WI38 (cell line): ENCODE measurements around the gene ERMN.

Source experiments
- H3K4me3 ChIP-seq: 2 replicates; pipeline ENCODE4 v1.5.1; 2011; ENCODE audit warnings: low read depth, mild to moderate bottlenecking, control low read depth, low read length
- TF ChIP-seq, protein P1 (sequence below): IDR thresholded peaks from 2 replicates; pipeline ENCODE4 v1.5.1; 2012; ENCODE audit warnings: low read depth, mild to moderate bottlenecking, control low read depth, low read length

ERMN gene

DNA sequence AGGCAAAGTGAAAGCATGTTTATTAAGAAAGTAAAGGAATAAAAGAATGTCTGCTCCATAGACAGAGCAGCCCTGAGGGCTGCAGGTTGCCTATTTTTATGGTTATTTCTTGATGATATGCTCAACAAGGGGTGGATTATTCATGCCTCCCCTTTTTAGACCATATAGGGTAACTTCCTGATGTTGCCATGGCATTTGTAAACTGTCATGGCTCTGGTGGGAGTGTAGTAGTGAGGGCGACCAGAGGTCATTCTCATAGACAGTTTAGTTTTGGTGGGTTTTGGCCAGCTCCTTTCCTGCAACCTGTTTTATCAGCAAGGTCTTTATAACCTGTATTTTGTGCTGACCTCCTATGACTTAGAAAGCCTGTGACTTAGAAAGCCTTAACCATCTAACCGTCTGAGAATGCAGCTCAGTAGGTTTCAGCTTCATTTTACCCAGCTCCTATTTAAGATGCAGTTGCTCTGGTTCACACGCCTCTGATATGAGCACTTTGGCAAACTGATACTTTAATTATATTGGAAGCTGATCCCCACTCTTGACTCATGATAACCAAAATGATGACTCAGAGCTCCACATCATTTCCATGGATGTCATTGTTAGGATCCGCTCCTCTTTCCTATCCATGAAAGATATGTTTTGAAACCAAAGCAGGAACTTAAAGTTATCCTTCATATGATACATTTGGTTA, 14.5 kb upstream of the ERMN start:
- no peak overlapping the region for H3K4me3 ChIP-seq
- TF ChIP-seq, protein P1, sequence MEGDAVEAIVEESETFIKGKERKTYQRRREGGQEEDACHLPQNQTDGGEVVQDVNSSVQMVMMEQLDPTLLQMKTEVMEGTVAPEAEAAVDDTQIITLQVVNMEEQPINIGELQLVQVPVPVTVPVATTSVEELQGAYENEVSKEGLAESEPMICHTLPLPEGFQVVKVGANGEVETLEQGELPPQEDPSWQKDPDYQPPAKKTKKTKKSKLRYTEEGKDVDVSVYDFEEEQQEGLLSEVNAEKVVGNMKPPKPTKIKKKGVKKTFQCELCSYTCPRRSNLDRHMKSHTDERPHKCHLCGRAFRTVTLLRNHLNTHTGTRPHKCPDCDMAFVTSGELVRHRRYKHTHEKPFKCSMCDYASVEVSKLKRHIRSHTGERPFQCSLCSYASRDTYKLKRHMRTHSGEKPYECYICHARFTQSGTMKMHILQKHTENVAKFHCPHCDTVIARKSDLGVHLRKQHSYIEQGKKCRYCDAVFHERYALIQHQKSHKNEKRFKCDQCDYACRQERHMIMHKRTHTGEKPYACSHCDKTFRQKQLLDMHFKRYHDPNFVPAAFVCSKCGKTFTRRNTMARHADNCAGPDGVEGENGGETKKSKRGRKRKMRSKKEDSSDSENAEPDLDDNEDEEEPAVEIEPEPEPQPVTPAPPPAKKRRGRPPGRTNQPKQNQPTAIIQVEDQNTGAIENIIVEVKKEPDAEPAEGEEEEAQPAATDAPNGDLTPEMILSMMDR, result no peak

DNA sequence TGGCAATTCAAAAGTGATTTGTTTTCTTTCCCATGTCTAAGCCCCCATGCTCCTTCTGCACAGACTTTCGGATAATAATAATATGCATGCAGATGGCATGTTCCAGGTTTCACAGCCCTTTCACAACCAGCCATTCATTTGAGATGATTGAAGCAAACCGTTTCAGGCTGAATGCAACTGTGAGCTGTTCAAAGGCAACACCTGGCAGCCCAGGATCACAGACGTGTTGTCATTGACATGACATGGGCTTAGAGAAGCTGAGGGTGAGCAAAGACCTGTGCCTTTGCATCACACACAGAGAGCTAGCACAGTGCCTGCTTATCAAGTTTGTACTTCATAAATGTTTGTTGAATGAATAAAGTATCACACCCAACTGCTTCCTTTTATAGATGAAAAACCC, 12.4 kb upstream of the ERMN start:
- TF ChIP-seq, protein P1, result no peak
- no peak overlapping the region for H3K4me3 ChIP-seq

DNA sequence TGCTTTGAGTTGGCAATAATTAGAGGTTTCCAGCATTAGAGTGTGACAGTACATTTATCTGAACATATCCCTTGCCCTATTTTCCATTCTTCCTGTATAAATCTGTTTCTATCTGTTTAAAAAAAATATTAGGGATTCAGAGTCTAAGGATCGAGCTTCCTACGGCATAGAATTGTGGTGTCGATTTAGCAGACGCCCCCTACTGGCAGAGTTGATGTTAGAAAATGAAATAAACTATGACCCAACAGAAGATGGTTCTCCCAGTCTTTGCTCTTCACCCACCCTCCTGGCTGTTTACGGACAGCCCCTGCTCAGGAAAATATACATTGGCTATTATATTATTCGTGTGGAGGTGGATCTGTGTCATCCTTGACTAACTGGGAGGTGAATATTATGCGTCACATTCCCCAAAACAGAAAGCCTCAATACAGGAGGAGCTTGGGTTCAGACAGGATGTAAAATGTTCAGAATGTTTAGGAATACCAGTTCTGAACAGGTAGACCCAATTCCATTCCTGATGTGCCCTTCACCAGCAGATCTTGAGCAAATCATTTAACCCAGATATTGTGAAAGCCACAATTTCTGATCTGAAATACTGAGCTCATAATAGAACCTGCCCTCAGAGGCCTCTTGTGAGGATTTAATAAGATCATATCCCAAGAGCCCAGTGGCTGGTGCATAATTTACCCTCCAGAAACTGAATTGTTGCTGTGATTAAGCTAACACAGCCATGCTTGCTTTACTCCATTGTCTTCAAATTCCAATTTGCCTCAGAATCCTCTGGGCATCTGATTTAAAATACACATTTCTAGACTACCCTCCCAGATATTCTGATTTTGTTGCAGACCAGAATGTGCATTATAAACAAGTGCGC, 10.8 kb upstream of the ERMN start:
- TF ChIP-seq, protein P1, result peak; percentile 62

DNA sequence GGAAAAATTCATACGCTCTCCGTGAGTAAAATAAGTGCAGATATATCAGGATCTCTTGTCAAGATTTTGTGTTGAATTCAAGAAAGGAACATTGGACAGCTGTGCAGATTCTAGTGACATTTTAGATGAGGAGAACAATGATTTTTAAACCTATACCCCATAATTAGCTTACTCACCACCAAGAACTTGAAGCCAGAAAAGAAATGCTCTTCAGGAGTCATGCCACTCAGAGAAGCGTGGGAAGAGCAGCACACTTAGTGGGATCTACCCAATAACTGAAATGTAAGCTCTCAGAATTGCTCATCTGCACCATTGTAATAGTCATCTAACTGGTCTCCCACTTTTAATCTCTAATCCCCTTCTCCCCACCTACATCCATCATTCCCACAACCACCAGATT, 9.2 kb upstream of the ERMN start:
- TF ChIP-seq, protein P1, result no peak
- H3K4me3 ChIP-seq, result no peak overlapping the region

More for the DNA sequence above, 10.8 kb upstream of the ERMN start:
- no peak overlapping the region for H3K4me3 ChIP-seq

DNA sequence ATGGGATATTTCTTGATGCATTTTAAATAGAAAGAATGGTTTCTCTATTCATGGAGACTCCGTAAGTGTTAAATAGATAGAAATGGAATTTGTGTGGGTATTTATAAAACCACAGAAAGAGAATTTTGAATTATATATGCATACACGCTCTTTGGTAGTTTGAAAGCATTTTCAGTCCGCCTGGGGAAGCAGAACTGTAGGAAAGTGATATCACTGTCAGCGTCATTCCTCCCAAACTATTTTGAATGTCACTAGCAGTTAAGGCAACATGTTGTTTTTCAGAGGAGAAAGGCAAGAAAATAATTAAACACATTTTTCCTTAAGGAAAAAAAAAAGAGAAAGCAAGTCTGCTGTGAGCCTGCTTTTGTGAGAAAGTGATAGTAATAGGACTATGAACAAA, 8.7 kb upstream of the ERMN start:
- TF ChIP-seq, protein P1, result no peak
- no peak overlapping the region for H3K4me3 ChIP-seq

DNA sequence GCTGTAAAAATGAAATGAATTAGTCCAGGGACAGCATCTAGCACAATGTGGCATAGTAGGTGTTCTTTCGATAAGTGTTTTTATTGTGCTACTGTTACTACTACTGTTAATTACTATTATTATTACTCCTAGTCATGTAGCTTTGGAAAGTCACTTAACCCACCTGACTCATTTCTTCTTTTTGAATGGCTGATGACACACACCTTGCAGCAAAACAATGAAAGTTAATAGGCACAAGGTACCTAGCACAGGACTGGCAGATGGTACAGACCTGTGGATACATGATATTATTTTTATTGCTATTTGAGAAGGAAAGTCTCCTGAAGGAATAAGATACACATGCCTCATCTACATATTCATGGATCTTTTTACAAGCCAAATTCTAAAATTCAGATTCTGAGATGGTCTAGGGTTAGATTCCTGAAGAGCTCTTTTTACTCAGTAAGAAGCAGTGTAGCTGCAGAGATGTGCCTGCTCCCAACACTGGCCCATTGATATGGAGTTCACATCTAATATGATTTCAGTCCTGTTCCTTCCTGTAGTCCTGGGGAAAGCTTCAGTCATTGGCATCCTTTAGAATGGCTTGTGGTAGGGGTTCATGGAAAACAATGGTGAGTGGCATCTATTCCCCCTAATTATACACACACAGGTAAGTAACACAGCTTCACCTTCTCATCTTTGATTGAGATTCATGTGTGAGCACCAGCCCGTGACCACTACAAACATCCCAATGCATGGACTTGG, 7.9 kb upstream of the ERMN start:
- no peak overlapping the region for H3K4me3 ChIP-seq
- TF ChIP-seq, protein P1, result no peak
